ENCODE measurements around the gene DRD3.

The DRD3 gene

GRCh38 chr3:114126461-114126860 is 52.4 kb downstream of the DRD3 start:
- no peak for TF ChIP-seq CTCF (IDR thresholded peaks at IDR 0.05; ENCODE audit: extremely low read depth, missing control alignments)

GRCh38 chr3:114122027-114122709 is 56.7 kb downstream of the DRD3 start:
- TF ChIP-seq CTCF (IDR thresholded peaks at IDR 0.05; ENCODE audit: extremely low read depth, missing control alignments), result no peak
- no peak for DNase-seq (ENCODE audit: low spot score)

More at GRCh38 chr3:114126461-114126860, 52.4 kb downstream of the DRD3 start:
- no peak for DNase-seq (ENCODE audit: low spot score)

GRCh38 chr3:114120211-114120610 is 58.6 kb downstream of the DRD3 start:
- no peak for TF ChIP-seq CTCF (IDR thresholded peaks at IDR 0.05; ENCODE audit: extremely low read depth, missing control alignments)
- no peak for DNase-seq (ENCODE audit: low spot score)

GRCh38 chr3:114119776-114120175 is 59.1 kb downstream of the DRD3 start:
- DNase-seq (ENCODE audit: low spot score), result no peak
- no peak for TF ChIP-seq CTCF (IDR thresholded peaks at IDR 0.05; ENCODE audit: extremely low read depth, missing control alignments)

- TF ChIP-seq CTCF (IDR thresholded peaks at IDR 0.05; ENCODE audit: extremely low read depth, missing control alignments), result no peak
- DNase-seq (ENCODE audit: low spot score), result no peak
These were observed 63.7 kb downstream of the DRD3 start for GRCh38 chr3:114115143-114115542.

- TF ChIP-seq CTCF (IDR thresholded peaks at IDR 0.05; ENCODE audit: extremely low read depth, missing control alignments), result no peak
- no peak for DNase-seq (ENCODE audit: low spot score)
These were observed 64.1 kb downstream of the DRD3 start for GRCh38 chr3:114114719-114115118.

- TF ChIP-seq CTCF (IDR thresholded peaks at IDR 0.05; ENCODE audit: extremely low read depth, missing control alignments), result no peak
These were observed 66.2 kb downstream of the DRD3 start for GRCh38 chr3:114112696-114113095.

More at GRCh38 chr3:114112696-114113095, 66.2 kb downstream of the DRD3 start:
- no peak for DNase-seq (ENCODE audit: low spot score)

Measured in GM20000 (cell line).